Measurements from ENCODE around the gene CCDC14. TPM values are rescaled to one million over a fixed set of nuclear protein-coding genes. Genes with fewer than 3 reads are reported as not detected.
"Not testable (repeated sequence)": the region's sequence is repeated elsewhere in the genome, so short reads cannot be mapped to it uniquely, and the experiment has no call there.

Gene CCDC14, protein sequence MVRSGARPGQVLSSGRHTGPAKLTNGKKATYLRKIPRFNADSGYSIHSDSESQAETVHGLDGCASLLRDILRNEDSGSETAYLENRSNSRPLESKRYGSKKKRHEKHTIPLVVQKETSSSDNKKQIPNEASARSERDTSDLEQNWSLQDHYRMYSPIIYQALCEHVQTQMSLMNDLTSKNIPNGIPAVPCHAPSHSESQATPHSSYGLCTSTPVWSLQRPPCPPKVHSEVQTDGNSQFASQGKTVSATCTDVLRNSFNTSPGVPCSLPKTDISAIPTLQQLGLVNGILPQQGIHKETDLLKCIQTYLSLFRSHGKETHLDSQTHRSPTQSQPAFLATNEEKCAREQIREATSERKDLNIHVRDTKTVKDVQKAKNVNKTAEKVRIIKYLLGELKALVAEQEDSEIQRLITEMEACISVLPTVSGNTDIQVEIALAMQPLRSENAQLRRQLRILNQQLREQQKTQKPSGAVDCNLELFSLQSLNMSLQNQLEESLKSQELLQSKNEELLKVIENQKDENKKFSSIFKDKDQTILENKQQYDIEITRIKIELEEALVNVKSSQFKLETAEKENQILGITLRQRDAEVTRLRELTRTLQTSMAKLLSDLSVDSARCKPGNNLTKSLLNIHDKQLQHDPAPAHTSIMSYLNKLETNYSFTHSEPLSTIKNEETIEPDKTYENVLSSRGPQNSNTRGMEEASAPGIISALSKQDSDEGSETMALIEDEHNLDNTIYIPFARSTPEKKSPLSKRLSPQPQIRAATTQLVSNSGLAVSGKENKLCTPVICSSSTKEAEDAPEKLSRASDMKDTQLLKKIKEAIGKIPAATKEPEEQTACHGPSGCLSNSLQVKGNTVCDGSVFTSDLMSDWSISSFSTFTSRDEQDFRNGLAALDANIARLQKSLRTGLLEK
- 88.7 TPM for polyA plus RNA-seq (2013, experiment 1 of 2)
- 96.3 TPM for polyA plus RNA-seq (2013, experiment 2 of 2)

DNA sequence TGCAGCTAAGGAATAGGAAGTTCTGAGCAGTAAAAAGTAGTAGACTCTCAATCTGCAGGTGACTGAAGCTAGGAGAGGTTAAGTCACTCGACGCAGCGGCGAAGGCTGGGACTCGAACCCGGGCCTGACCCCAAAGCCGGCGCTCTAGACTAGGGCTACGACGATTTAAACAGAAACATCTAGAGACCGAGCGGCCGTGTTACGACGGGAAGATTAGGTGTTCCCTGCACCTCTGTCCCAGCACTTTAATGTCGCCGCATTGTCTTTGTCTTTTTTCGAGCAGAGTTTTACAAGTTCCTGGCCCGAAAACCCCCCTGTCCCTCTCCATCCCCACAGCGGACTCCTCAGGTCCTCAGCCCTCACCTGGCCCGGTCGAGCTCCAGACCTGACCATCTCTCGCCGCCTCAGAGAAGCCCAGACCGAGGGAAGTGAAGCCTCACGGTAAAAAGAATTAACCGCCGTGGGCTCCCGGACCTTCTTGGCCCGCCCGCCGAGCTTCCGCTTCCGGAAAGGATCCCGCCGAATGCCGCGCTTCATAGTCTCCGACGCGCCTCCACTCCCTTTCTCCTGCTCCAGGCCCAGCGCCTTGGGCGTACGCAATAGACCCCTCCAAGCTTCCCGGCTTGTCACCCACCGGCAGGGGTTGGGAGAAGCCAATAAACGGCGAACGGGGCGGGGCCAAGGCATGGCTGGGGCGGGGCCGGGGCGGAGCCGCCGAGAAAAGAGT is at the start of gene CCDC14:
TSS of gene CCDC14 (minus strand) at position 449 of the 727 bp plus-strand sequence. CDS start at position 393, 56 bp downstream.
- Histone ChIP-seq H2BK120ac (ENCODE audit: low read depth, low read length) (no peak within 1 kb of the TSS), H2BK12ac (ENCODE audit: low read length) (no peak within 1 kb of the TSS), H3K79me1 (ENCODE audit: low read depth, low read length) (no peaks in the 10 kb centered on the region), H2BK15ac (ENCODE audit: low read length) (no peak within 1 kb of the TSS), H3K9ac (ENCODE audit: low read depth, low read length, poor library complexity) (peak within 1 kb of the TSS; percentile 89), H2AK5ac (ENCODE audit: low read depth, low read length) (peak within 1 kb of the TSS; percentile 26), H3K4me3 (ENCODE audit: low read length in 2 of 2) (peak within 1 kb of the TSS; percentile 85 to 96), H3K4ac (ENCODE audit: low read length) (peak within 1 kb of the TSS; percentile 97), H3K27me3 (ENCODE audit: control insufficient read depth in 3 of 3, insufficient read depth in 3 of 3, low read depth in 1 of 3, low read length in 3 of 3) (peaks cover 0 to 3% (median 0%) of the 10 kb centered on the region in 3 experiments), H3K4me2 (ENCODE audit: insufficient read depth, low read length, poor library complexity, severe bottlenecking) (peak within 1 kb of the TSS; percentile 60), H3K14ac (ENCODE audit: low read length) (peak within 1 kb of the TSS; percentile 96), H3K36me3 (replicated peaks in 1 of 2; ENCODE audit: control insufficient read depth in 2 of 2, insufficient read depth in 2 of 2, low read length in 2 of 2) (peaks cover 2 to 35% of the 10 kb centered on the region in 2 donors), H3K23ac (ENCODE audit: low read depth, low read length, poor library complexity) (peak within 1 kb of the TSS; percentile 93), H4K8ac (ENCODE audit: low read depth, low read length) (no peak within 1 kb of the TSS), H3K27ac (replicated peaks; ENCODE audit: low read length) (peak within 1 kb of the TSS; percentile 98), H3K18ac (ENCODE audit: low read length) (peak within 1 kb of the TSS; percentile 94), H2AFZ (ENCODE audit: low read length) (peak within 1 kb of the TSS; percentile 98), H4K91ac (ENCODE audit: low read depth, low read length, poor library complexity) (no peak within 1 kb of the TSS), H3K9me3 (replicated peaks in 1 of 2; ENCODE audit: control insufficient read depth in 2 of 2, insufficient read depth in 1 of 2, low read depth in 1 of 2, low read length in 2 of 2) (no peaks in the 10 kb centered on the region), H2BK5ac (ENCODE audit: low read length) (peak within 1 kb of the TSS; percentile 83), H3K4me1 (ENCODE audit: control insufficient read depth in 2 of 2, insufficient read depth in 1 of 2, low read depth in 1 of 2, low read length in 2 of 2) (peaks cover 0 to 1% of the 10 kb centered on the region in 2 donors)
- DNase-seq (ENCODE audit: low spot score) = peak; percentile 95
- no CpG with 5 or more reads among the region's 55 CpGs for WGBS, 2 donors (ENCODE audit: extremely low coverage in 2 of 2, insufficient read length in 2 of 2, insufficient replicate concordance in 1 of 2)

DNA sequence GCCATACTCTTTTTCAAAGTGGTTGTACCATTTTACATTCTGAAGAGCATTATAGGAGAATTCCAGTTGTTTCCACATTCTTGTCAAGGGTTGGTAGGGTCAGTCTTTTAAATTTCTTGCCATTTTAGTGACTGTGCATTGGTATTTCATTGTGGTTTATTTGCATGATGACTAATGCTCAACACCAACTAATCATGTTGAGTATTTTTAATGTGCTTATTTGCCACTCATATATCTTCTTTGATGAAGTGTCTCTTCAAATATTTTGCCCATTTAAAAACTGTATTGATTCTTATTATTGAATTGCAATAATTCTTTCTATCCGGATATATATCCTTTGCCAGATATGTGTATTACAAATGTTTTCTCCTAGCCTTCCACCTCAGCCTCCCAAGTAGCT is 47.3 kb upstream of the CCDC14 start:
- DNase-seq (ENCODE audit: low spot score); H2AFZ ChIP-seq (ENCODE audit: low read length); H2BK120ac ChIP-seq (ENCODE audit: low read depth, low read length); H3K14ac ChIP-seq (ENCODE audit: low read length); H3K4ac ChIP-seq (ENCODE audit: low read length); H3K9ac ChIP-seq (ENCODE audit: low read depth, low read length, poor library complexity); H2AK5ac ChIP-seq (ENCODE audit: low read depth, low read length); H3K23ac ChIP-seq (ENCODE audit: low read depth, low read length, poor library complexity); H4K91ac ChIP-seq (ENCODE audit: low read depth, low read length, poor library complexity); H3K4me3 ChIP-seq (ENCODE audit: low read length in 2 of 2); H2BK15ac ChIP-seq (ENCODE audit: low read length); H3K4me1 ChIP-seq (ENCODE audit: control insufficient read depth in 2 of 2, insufficient read depth in 1 of 2, low read depth in 1 of 2, low read length in 2 of 2); H3K27me3 ChIP-seq (ENCODE audit: control insufficient read depth in 3 of 3, insufficient read depth in 3 of 3, low read depth in 1 of 3, low read length in 3 of 3); H2BK5ac ChIP-seq (ENCODE audit: low read length); H3K36me3 ChIP-seq (replicated peaks in 1 of 2; ENCODE audit: control insufficient read depth in 2 of 2, insufficient read depth in 2 of 2, low read length in 2 of 2); H3K79me1 ChIP-seq (ENCODE audit: low read depth, low read length); H3K4me2 ChIP-seq (ENCODE audit: insufficient read depth, low read length, poor library complexity, severe bottlenecking); H3K18ac ChIP-seq (ENCODE audit: low read length); H3K27ac ChIP-seq (replicated peaks; ENCODE audit: low read length); H3K9me3 ChIP-seq (replicated peaks in 1 of 2; ENCODE audit: control insufficient read depth in 2 of 2, insufficient read depth in 1 of 2, low read depth in 1 of 2, low read length in 2 of 2); H4K8ac ChIP-seq (ENCODE audit: low read depth, low read length); H2BK12ac ChIP-seq (ENCODE audit: low read length): not testable (repeated sequence)
- WGBS, 2 donors (ENCODE audit: extremely low coverage in 2 of 2, insufficient read length in 2 of 2, insufficient replicate concordance in 1 of 2) = no CpG with 5 or more reads among the region's 1 CpG

DNA sequence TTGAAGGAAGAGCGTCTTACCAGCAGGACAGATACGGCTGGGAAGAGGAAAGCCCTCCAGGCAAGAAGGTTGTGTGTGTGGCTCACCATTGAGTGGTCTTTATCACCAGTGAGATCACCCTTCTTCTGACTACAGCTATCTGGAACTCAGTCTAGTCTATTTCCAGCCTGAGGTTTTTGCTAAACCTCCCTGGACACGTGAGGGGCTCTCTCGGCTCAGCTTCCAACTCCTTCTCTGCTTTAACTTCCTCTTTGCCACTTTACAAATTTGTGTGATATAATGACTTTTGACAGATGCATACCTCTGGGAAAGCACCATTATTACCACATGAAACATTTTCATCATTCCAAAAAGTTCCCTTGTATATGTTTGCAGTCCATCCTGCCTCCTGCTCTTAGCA is 46.2 kb upstream of the CCDC14 start:
- DNase-seq (ENCODE audit: low spot score) = no peak
- no peaks in the 10 kb centered on the region for H3K79me1 ChIP-seq (ENCODE audit: low read depth, low read length)
- H3K27ac ChIP-seq (replicated peaks; ENCODE audit: low read length) = no peak overlapping the region
- no peak overlapping the region for H3K4ac ChIP-seq (ENCODE audit: low read length)
- H3K4me3 ChIP-seq (ENCODE audit: low read length in 2 of 2) = no peak overlapping the region
- no peak overlapping the region for H3K4me2 ChIP-seq (ENCODE audit: insufficient read depth, low read length, poor library complexity, severe bottlenecking)
- no peak overlapping the region for H2BK12ac ChIP-seq (ENCODE audit: low read length)
- peaks cover 0 to 10% (median 0%) of the 10 kb centered on the region in 3 experiments for H3K27me3 ChIP-seq (ENCODE audit: control insufficient read depth in 3 of 3, insufficient read depth in 3 of 3, low read depth in 1 of 3, low read length in 3 of 3)
- no peak overlapping the region for H3K14ac ChIP-seq (ENCODE audit: low read length)
- no peak overlapping the region for H2AK5ac ChIP-seq (ENCODE audit: low read depth, low read length)
- no peak overlapping the region for H2BK15ac ChIP-seq (ENCODE audit: low read length)
- no CpG with 5 or more reads among the region's 4 CpGs for WGBS, 2 donors (ENCODE audit: extremely low coverage in 2 of 2, insufficient read length in 2 of 2, insufficient replicate concordance in 1 of 2)
- no peak overlapping the region for H4K91ac ChIP-seq (ENCODE audit: low read depth, low read length, poor library complexity)
- H4K8ac ChIP-seq (ENCODE audit: low read depth, low read length) = no peak overlapping the region
- no peak overlapping the region for H3K9ac ChIP-seq (ENCODE audit: low read depth, low read length, poor library complexity)
- H3K18ac ChIP-seq (ENCODE audit: low read length) = no peak overlapping the region
- H3K9me3 ChIP-seq (replicated peaks in 1 of 2; ENCODE audit: control insufficient read depth in 2 of 2, insufficient read depth in 1 of 2, low read depth in 1 of 2, low read length in 2 of 2) = no peaks in the 10 kb centered on the region
- no peak overlapping the region for H2BK5ac ChIP-seq (ENCODE audit: low read length)
- no peak overlapping the region for H2AFZ ChIP-seq (ENCODE audit: low read length)
- H3K36me3 ChIP-seq (replicated peaks in 1 of 2; ENCODE audit: control insufficient read depth in 2 of 2, insufficient read depth in 2 of 2, low read length in 2 of 2) = no peaks in the 10 kb centered on the region
- no peaks in the 10 kb centered on the region for H3K4me1 ChIP-seq (ENCODE audit: control insufficient read depth in 2 of 2, insufficient read depth in 1 of 2, low read depth in 1 of 2, low read length in 2 of 2)
- no peak overlapping the region for H2BK120ac ChIP-seq (ENCODE audit: low read depth, low read length)
- no peak overlapping the region for H3K23ac ChIP-seq (ENCODE audit: low read depth, low read length, poor library complexity)
